ENCODE data around the gene FXYD2.

GRCh38 chr11:117851106-117851505 is 26.6 kb upstream of the FXYD2 start:
- TF ChIP-seq CTCF (IDR thresholded peaks at IDR 0.05) (no peak), POLR2A (IDR thresholded peaks at IDR 0.05) (no peak)
